Mucosa of gallbladder (tissue), 1 donor: ENCODE data around the gene CCNJ. TPM values are rescaled to one million over a fixed set of nuclear protein-coding genes. Genes with fewer than 3 reads are reported as not detected.

Experiments
- DNase-seq: peaks from one replicate; pipeline ENCODE4 v3.0.0-alpha.2; 2020; ENCODE audit warnings: low spot score
- total RNA-seq: library from RNA; stranded (reverse); gene quantifications from one replicate; pipeline ENCODE4 v1.2.1, GENCODE V29; 2021
- donor health status: DM: no; HTN: no; CAD: no.

CCNJ gene
- total RNA-seq, 1 donor from 2014 or later = 4.7 TPM

GRCh38 chr10:96053985-96054384 is 10.6 kb downstream of the CCNJ start:
- no peak for DNase-seq

GRCh38 chr10:96056787-96057186 is 13.4 kb downstream of the CCNJ start:
- DNase-seq = no peak

- DNase-seq = no peak
Observed at GRCh38 chr10:96061232-96061631, 17.8 kb downstream of the CCNJ start.

- DNase-seq = no peak
Observed at GRCh38 chr10:96072674-96073073, 29.3 kb downstream of the CCNJ start.

- DNase-seq = no peak
Observed at GRCh38 chr10:96073722-96074121, 30.3 kb downstream of the CCNJ start.

GRCh38 chr10:96074776-96075175 is 31.4 kb downstream of the CCNJ start:
- no peak for DNase-seq

GRCh38 chr10:96075977-96076376 is 32.6 kb downstream of the CCNJ start:
- DNase-seq = no peak

GRCh38 chr10:96077156-96077555 is 33.8 kb downstream of the CCNJ start:
- no peak for DNase-seq

GRCh38 chr10:96082153-96082552 is 38.8 kb downstream of the CCNJ start:
- no peak for DNase-seq

- no peak for DNase-seq
Observed at GRCh38 chr10:96082748-96083147, 39.4 kb downstream of the CCNJ start.

- no peak for DNase-seq
Observed at GRCh38 chr10:96089116-96089515, 45.7 kb downstream of the CCNJ start.

GRCh38 chr10:96089670-96090462 is 46.5 kb downstream of the CCNJ start:
- DNase-seq = peak; percentile 94

GRCh38 chr10:96090463-96090800 is 47.0 kb downstream of the CCNJ start:
- DNase-seq = no peak

- DNase-seq = no peak
Observed at GRCh38 chr10:96092999-96093767, 49.8 kb downstream of the CCNJ start.

GRCh38 chr10:96093948-96094347 is 50.6 kb downstream of the CCNJ start:
- DNase-seq = no peak

GRCh38 chr10:96096958-96097357 is 53.6 kb downstream of the CCNJ start:
- no peak for DNase-seq

GRCh38 chr10:96097865-96098264 is 54.5 kb downstream of the CCNJ start:
- DNase-seq = no peak

- no peak for DNase-seq
Observed at GRCh38 chr10:96107623-96108038, 64.2 kb downstream of the CCNJ start.

Other genes starting within 250 kb of the CCNJ start
- gene CC2D2B, start 135.6 kb upstream of the CCNJ start, total RNA-seq = 2.9 TPM
- gene ZNF518A, start 86.7 kb downstream of the CCNJ start, total RNA-seq = 21.6 TPM
- 43.9 TPM for gene BLNK, start 228.0 kb downstream of the CCNJ start, total RNA-seq